H1 (cell line): ENCODE results near the gene TEX48. TPM values are rescaled to one million over a fixed set of nuclear protein-coding genes. Genes with fewer than 3 reads are reported as not detected.

Source experiments
- CTCF ChIA-PET: fragments of 300-600 bp; sonication (Branson Sonifier 250); formaldehyde crosslinking; loops from one replicate; lab custom pipeline; 2021; ENCODE audit not compliant: partially characterized antibody; lab: Charles Lee
- POLR2A ChIA-PET: fragments of 300-600 bp; sonication (Branson Sonifier 250); formaldehyde crosslinking; loops from one replicate; lab custom pipeline; 2021; ENCODE audit warnings: inconsistent platforms; ENCODE audit not compliant: partially characterized antibody; lab: Charles Lee
- DNase-seq, 2 experiments: peaks; one replicate each; pipeline versions ENCODE4 v3.0.0 to v3.0.0-alpha.2; 2010 to 2022; ENCODE audit warnings: low spot score in 2 of 2, low read depth in 1 of 2, mixed read lengths in 1 of 2
- FAIRE-seq: peaks from 2 replicates; lab custom pipeline; 2011; peaks lifted over from hg19 to GRCh38; lab: Jason Lieb, UNC
- H2AFZ ChIP-seq: 2 replicates; pipeline ENCODE4 v1.8.1; 2012; ENCODE audit warnings: low read length, inconsistent platforms
- H2AK5ac ChIP-seq: 2 replicates; pipeline ENCODE4 v1.6.1; 2013; ENCODE audit warnings: low read depth, low read length
- H2BK120ac ChIP-seq: replicated peaks from 2 replicates; pipeline ENCODE3; 2013; ENCODE audit warnings: low read depth, low read length, inconsistent platforms
- H2BK12ac ChIP-seq: 2 replicates; pipeline ENCODE4 v1.6.1; 2013; ENCODE audit warnings: low read depth, low read length
- H2BK15ac ChIP-seq: 2 replicates; pipeline ENCODE4 v1.6.1; 2013; ENCODE audit warnings: low read length
- H2BK20ac ChIP-seq: 2 replicates; pipeline ENCODE4 v1.6.1; 2013; ENCODE audit warnings: low read length
- H2BK5ac ChIP-seq: 2 replicates; pipeline ENCODE4 v1.6.1; 2013; ENCODE audit warnings: low read depth, low read length
- H3K14ac ChIP-seq: 2 replicates; pipeline ENCODE4 v1.6.1; 2013; ENCODE audit warnings: inconsistent platforms; ENCODE audit not compliant: insufficient read length
- H3K18ac ChIP-seq: 2 replicates; pipeline ENCODE4 v1.6.1; 2013; ENCODE audit warnings: low read length; ENCODE audit errors: extremely low read depth
- H3K23ac ChIP-seq: 2 replicates; pipeline ENCODE4 v1.6.1; 2013; ENCODE audit warnings: inconsistent platforms; ENCODE audit not compliant: insufficient read length
- H3K23me2 ChIP-seq: 2 replicates; pipeline ENCODE4 v1.6.1; 2013; ENCODE audit warnings: low read depth, low read length
- H3K27ac ChIP-seq: 2 replicates; pipeline ENCODE4 v1.6.1; 2011; ENCODE audit warnings: low read depth, low read length, inconsistent platforms
- H3K27me3 ChIP-seq, 4 experiments: replicated peaks in 1 of 4; 1 replicate in 1 of 4; 2 replicates in 3 of 4; pipeline versions ENCODE4 v1.6.1 to v1.8.1; 2011 to 2013; ENCODE audit warnings: low read length in 3 of 4, mild to moderate bottlenecking in 3 of 4, inconsistent platforms in 2 of 4, mixed read lengths in 2 of 4, moderate library complexity in 1 of 4; ENCODE audit not compliant: control insufficient read depth in 3 of 4, insufficient read depth in 3 of 4; ENCODE audit errors: extremely low read depth in 1 of 4
- H3K36me3 ChIP-seq, 4 experiments: 2 replicates each; pipeline versions ENCODE4 v1.6.1 to v1.8.1; 2011 to 2013; ENCODE audit warnings: mild to moderate bottlenecking in 4 of 4, low read length in 3 of 4, moderate library complexity in 2 of 4, control low read depth in 1 of 4, inconsistent platforms in 1 of 4; ENCODE audit not compliant: insufficient read depth in 4 of 4, control insufficient read depth in 2 of 4
- H3K4ac ChIP-seq: replicated peaks from 2 replicates; pipeline ENCODE3; 2013; ENCODE audit warnings: low read length, low read depth, mixed read lengths, inconsistent platforms; ENCODE audit not compliant: insufficient read length
- H3K4me1 ChIP-seq, 4 experiments: replicated peaks in 1 of 4; 1 replicate in 1 of 4; 2 replicates in 3 of 4; pipeline versions ENCODE4 v1.6.1 to v1.8.1; 2011 to 2013; ENCODE audit warnings: low read length in 3 of 4, inconsistent platforms in 2 of 4, mixed read lengths in 1 of 4; ENCODE audit not compliant: insufficient read depth in 4 of 4, control insufficient read depth in 3 of 4
- H3K4me2 ChIP-seq, 2 experiments: 2 replicates each; pipeline versions ENCODE4 v1.6.1 to v1.8.1; 2011 to 2013; ENCODE audit warnings: low read depth in 2 of 2, low read length in 2 of 2, control low read depth in 1 of 2, inconsistent platforms in 1 of 2, mild to moderate bottlenecking in 1 of 2; ENCODE audit not compliant: insufficient read depth in 1 of 2
- H3K4me3 ChIP-seq, 4 experiments: fragments of 200-600, 300-600 bp in 1 of 4; sonication (generic), shearing (Covaris generic), sonication (Bioruptor Twin) in 1 of 4; 2 replicates each; pipeline versions ENCODE4 v1.5.1 to v1.8.1; 2011 to 2016; ENCODE audit warnings: low read length in 4 of 4, low read depth in 3 of 4, control low read depth in 2 of 4, inconsistent platforms in 2 of 4, mild to moderate bottlenecking in 2 of 4, mixed read lengths in 1 of 4, moderate library complexity in 1 of 4; ENCODE audit not compliant: insufficient read depth in 2 of 4; ENCODE audit errors: extremely low read depth in 1 of 4
- H3K56ac ChIP-seq: replicated peaks from 2 replicates; pipeline ENCODE3; 2013; ENCODE audit warnings: low read depth, mild to moderate bottlenecking, mixed read lengths, low read length, inconsistent platforms; ENCODE audit not compliant: insufficient read length
- H3K79me1 ChIP-seq: 2 replicates; pipeline ENCODE4 v1.6.1; 2013; ENCODE audit warnings: low read depth, low read length, control low read depth
- H3K79me2 ChIP-seq, 2 experiments: 2 replicates each; pipeline versions ENCODE4 v1.6.1 to v1.8.1; 2012 to 2013; ENCODE audit warnings: low read length in 2 of 2, mild to moderate bottlenecking in 2 of 2, inconsistent platforms in 1 of 2; ENCODE audit not compliant: insufficient read depth in 2 of 2, control insufficient read depth in 1 of 2
- H3K9ac ChIP-seq, 4 experiments: replicated peaks in 1 of 4; 1 replicate in 1 of 4; 2 replicates in 3 of 4; pipeline versions ENCODE4 v1.6.1 to v1.8.1; 2011 to 2013; ENCODE audit warnings: low read depth in 3 of 4, low read length in 3 of 4, control low read depth in 2 of 4, mild to moderate bottlenecking in 2 of 4, moderate library complexity in 2 of 4, inconsistent platforms in 1 of 4; ENCODE audit errors: extremely low read depth in 1 of 4
- H3K9me3 ChIP-seq, 2 experiments: 2 replicates each; pipeline versions ENCODE4 v1.6.1 to v1.8.1; 2012 to 2013; ENCODE audit warnings: mild to moderate bottlenecking in 2 of 2, moderate library complexity in 2 of 2, control low read depth in 1 of 2, inconsistent platforms in 1 of 2, low read depth in 1 of 2, low read length in 1 of 2, mixed read lengths in 1 of 2; ENCODE audit not compliant: insufficient read depth in 2 of 2
- H4K20me1 ChIP-seq, 2 experiments: replicated peaks in 1 of 2; 2 replicates each; pipeline versions ENCODE3 to v1.8.1; 2011 to 2013; ENCODE audit warnings: inconsistent platforms in 2 of 2, low read length in 2 of 2, mild to moderate bottlenecking in 1 of 2; ENCODE audit not compliant: insufficient read depth in 2 of 2, control insufficient read depth in 1 of 2
- H4K5ac ChIP-seq: 2 replicates; pipeline ENCODE4 v1.6.1; 2013; ENCODE audit warnings: low read length, low read depth, mixed read lengths, inconsistent platforms; ENCODE audit not compliant: insufficient read length
- H4K8ac ChIP-seq: 2 replicates; pipeline ENCODE4 v1.8.0; 2013; ENCODE audit warnings: mild to moderate bottlenecking, moderate library complexity, low read length, inconsistent platforms; ENCODE audit not compliant: insufficient read depth; ENCODE audit errors: extremely low read depth
- H4K91ac ChIP-seq: replicated peaks from 2 replicates; pipeline ENCODE3; 2013; ENCODE audit warnings: low read length, mixed read lengths, inconsistent platforms; ENCODE audit not compliant: insufficient read length
- EP300 ChIP-seq, 2 experiments: IDR thresholded peaks; 1 replicate in 1 of 2; 2 replicates in 1 of 2; pipeline ENCODE4 v1.6.1; 2011 to 2012; ENCODE audit warnings: low read depth in 2 of 2, low read length in 2 of 2, mild to moderate bottlenecking in 2 of 2, borderline replicate concordance in 1 of 2, inconsistent platforms in 1 of 2, moderate library complexity in 1 of 2
- POLR2A ChIP-seq, 2 experiments: IDR thresholded peaks; 1 replicate in 1 of 2; 2 replicates in 1 of 2; pipeline ENCODE4 v1.6.1; 2011; ENCODE audit warnings: low read depth in 2 of 2, low read length in 2 of 2, mild to moderate bottlenecking in 2 of 2; ENCODE audit errors: control extremely low read depth in 1 of 2
- WGBS, 2 experiments: shearing (Covaris generic) in 1 of 2; methylation state at CpG; one replicate each; pipeline versions ENCODE4 v1.1.6 to v1.1.7; 2013 to 2015; ENCODE audit warnings: low lambda C conversion rate in 2 of 2, mixed read lengths in 2 of 2, inconsistent platforms in 1 of 2, low coverage in 1 of 2, missing lambda C conversion rate in 1 of 2; ENCODE audit not compliant: insufficient replicate concordance in 2 of 2, insufficient coverage in 1 of 2, insufficient read length in 1 of 2; ENCODE audit errors: extremely low coverage in 1 of 2, missing lambda C conversion rate in 1 of 2; 5-methylcytosine and 5-hydroxymethylcytosine counted together
- polyA plus RNA-seq, 7 experiments: library from polyadenylated mRNA; depleted of rRNA in 3 of 7; stranded (reverse) in 5 of 7; unstranded in 2 of 7; fragments of >200 nt in 5 of 7; fragments of 200-250 nt in 2 of 7; gene quantifications; 1 replicate in 5 of 7; 2 replicates in 1 of 7; 4 replicates in 1 of 7; pipeline versions ENCODE4 v1.2.1 to v1.2.3, GENCODE V29; 2011 to 2013; ENCODE audit warnings: missing spikeins in 2 of 7, mixed read lengths in 2 of 7
- total RNA-seq: library from RNA; stranded (reverse); fragmentation: NEBNext Ultra II Directional; extraction: Animal tissue kit (Norgen Biotek cat#: 25700); gene quantifications from 2 replicates; pipeline ENCODE4 v1.2.1, GENCODE V29; 2021

The TEX48 gene
- total and polyA plus RNA-seq, 2 of the 8 experiments (the other 6 are each of a cell fraction or from before 2014, with no cell fraction given): not detected

- H3K23ac ChIP-seq: no peak overlapping the region
- H4K91ac ChIP-seq: no peak overlapping the region
- TF ChIP-seq POLR2A (IDR thresholded peaks at IDR 0.05; ENCODE audit: control extremely low read depth in 1 of 2, low read depth in 2 of 2, low read length in 2 of 2) (no peak), EP300 (IDR thresholded peaks at IDR 0.05; ENCODE audit: borderline replicate concordance in 1 of 2, low read depth in 2 of 2, low read length in 2 of 2) (no peak)
- TF ChIP-seq, all 59 proteins: peak for 0
- Histone ChIP-seq H2BK12ac (no peak overlapping the region), H2BK15ac (no peak overlapping the region), H2BK20ac (no peak overlapping the region), H3K23me2 (no peaks in the 10 kb centered on the region), H3K36me3 (no peaks in the 10 kb centered on the region), H3K79me2 (no peaks in the 10 kb centered on the region), H3K4me3 (no peak overlapping the region), H3K9me3 (no peaks in the 10 kb centered on the region), H3K27me3 (0 out of 7 replicates have a peak, but pooled peaks cover 0 to 2% (median 0%) of the 10 kb centered on the region in 4 experiments), H4K5ac (no peak overlapping the region), H4K8ac (no peak overlapping the region), H3K4me1 (no peaks in the 10 kb centered on the region), H2AFZ (no peak overlapping the region), H2AK5ac (no peak overlapping the region), H3K4me2 (no peak overlapping the region), H3K14ac (no peak overlapping the region), H4K20me1 (peaks cover 0 to 1% of the 10 kb centered on the region in 2 experiments), H3K79me1 (no peaks in the 10 kb centered on the region), H3K27ac (no peak overlapping the region), H3K56ac (no peak overlapping the region), H3K18ac (no peak overlapping the region), H2BK120ac (no peak overlapping the region), H3K9ac (no peak overlapping the region), H2BK5ac (no peak overlapping the region), H3K4ac (no peak overlapping the region)
- ChIA-PET CTCF (interaction anchor here (0.6 to 3.0 kb wide), 16 partner anchors 12 to 301 kb away, joined by 3 to 15 read pairs (median 4); partner anchors contain the start of gene TEX48), POLR2A (interaction anchor here (1.3 kb wide), 1 partner anchor 8 kb away, joined by 4 read pairs; no protein-coding TSS in a partner anchor)
- 81% methylated on average over 2 of the region's 2 CpGs; no CpG with 5 or more reads in 1 of the 2 experiments for WGBS, 2 experiments
- FAIRE-seq (no peak), DNase-seq (no peak)
These were observed 24.7 kb upstream of the TEX48 start for GRCh38 chr9:114706711-114707110.
